ENCODE data around the gene TMEM190. TPM values are rescaled to one million over a fixed set of nuclear protein-coding genes. Genes with fewer than 3 reads are reported as not detected.
A peak's percentile ranks its signal among the peaks of the same experiment; 100 is the strongest.

Gene TMEM190
- total and polyA plus RNA-seq, 9 of the 15 experiments (the other 6 are each of a cell fraction or from before 2014, with no cell fraction given) = not detected

- CTCF ChIA-PET (ENCODE audit: low intra/inter-chr PET ratio) = no interaction called here
- Histone ChIP-seq H3K9me1 (ENCODE audit: control insufficient read depth, insufficient read depth, low read length) (no peaks in the 10 kb centered on the region), H4K20me1 (replicated peaks; ENCODE audit: control insufficient read depth, insufficient read depth, low read length) (no peaks in the 10 kb centered on the region), H3K27me3 (ENCODE audit: control insufficient read depth in 2 of 2, insufficient read depth in 2 of 2, low read length in 2 of 2) (peaks cover 11% of the 10 kb centered on the region in 2 experiments; a peak in 4 of 5 replicates), H3K9ac (ENCODE audit: insufficient read depth in 1 of 2, low read depth in 2 of 2, low read length in 2 of 2) (peak overlapping the region in 1 of 2 experiments; percentile 83; a peak in 2 of 4 replicates), H3K9me3 (replicated peaks; ENCODE audit: control insufficient read depth, insufficient read depth, low read depth, low read length) (no peaks in the 10 kb centered on the region), H3K36me3 (ENCODE audit: control insufficient read depth, insufficient read depth, low read length) (no peaks in the 10 kb centered on the region), H3K4me1 (replicated peaks in 1 of 2; ENCODE audit: control insufficient read depth in 2 of 2, insufficient read depth in 2 of 2, low read length in 2 of 2) (peaks cover 10 to 73% of the 10 kb centered on the region in 2 experiments; a peak in 4 of 5 replicates), H3K4me3 (no peak overlapping the region), H3K79me2 (ENCODE audit: control insufficient read depth, insufficient read depth, low read length) (no peaks in the 10 kb centered on the region), H2AFZ (ENCODE audit: low read depth, low read length) (no peak overlapping the region), H3K27ac (ENCODE audit: extremely low read depth, low read depth, low read length) (0 out of 3 replicates have a peak overlapping the region, but pooled peaks have one; percentile 28), H3K4me2 (ENCODE audit: insufficient read depth, low read length) (no peak overlapping the region)
- in situ Hi-C loops (cut with MboI) (no loop called here), intact Hi-C loops (cut with micrococcal nuclease) (no loop called here)
- FAIRE-seq = no peak
- 33% methylated on average over 12 of the region's 31 CpGs for WGBS (ENCODE audit: insufficient coverage, low coverage, missing lambda C conversion rate)
- TF ChIP-seq GTF2B (IDR thresholded peaks at IDR 0.05; ENCODE audit: extremely low read depth, insufficient read length) (no peak), DMBX1 (CRISPR knock-in tag; IDR thresholded peaks at IDR 0.05; ENCODE audit: borderline replicate concordance) (no peak), SREBF1 (IDR thresholded peaks at IDR 0.05; ENCODE audit: borderline replicate concordance, low read depth, low read length) (no peak), ZBTB7A (IDR thresholded peaks at IDR 0.05; ENCODE audit: borderline replicate concordance, control insufficient read depth, low read depth, low read length) (0 out of 2 replicates have a peak, but pooled peaks have one; percentile 16), ZFPM2 (CRISPR knock-in tag; IDR thresholded peaks at IDR 0.05) (no peak), PTBP1 (IDR thresholded peaks at IDR 0.05; ENCODE audit: low read depth, low read length) (no peak), PCBP1 (IDR thresholded peaks at IDR 0.05; ENCODE audit: low read depth, low read length, poor library complexity, severe bottlenecking) (peak; percentile 49)
- TF ChIP-seq, protein P1, sequence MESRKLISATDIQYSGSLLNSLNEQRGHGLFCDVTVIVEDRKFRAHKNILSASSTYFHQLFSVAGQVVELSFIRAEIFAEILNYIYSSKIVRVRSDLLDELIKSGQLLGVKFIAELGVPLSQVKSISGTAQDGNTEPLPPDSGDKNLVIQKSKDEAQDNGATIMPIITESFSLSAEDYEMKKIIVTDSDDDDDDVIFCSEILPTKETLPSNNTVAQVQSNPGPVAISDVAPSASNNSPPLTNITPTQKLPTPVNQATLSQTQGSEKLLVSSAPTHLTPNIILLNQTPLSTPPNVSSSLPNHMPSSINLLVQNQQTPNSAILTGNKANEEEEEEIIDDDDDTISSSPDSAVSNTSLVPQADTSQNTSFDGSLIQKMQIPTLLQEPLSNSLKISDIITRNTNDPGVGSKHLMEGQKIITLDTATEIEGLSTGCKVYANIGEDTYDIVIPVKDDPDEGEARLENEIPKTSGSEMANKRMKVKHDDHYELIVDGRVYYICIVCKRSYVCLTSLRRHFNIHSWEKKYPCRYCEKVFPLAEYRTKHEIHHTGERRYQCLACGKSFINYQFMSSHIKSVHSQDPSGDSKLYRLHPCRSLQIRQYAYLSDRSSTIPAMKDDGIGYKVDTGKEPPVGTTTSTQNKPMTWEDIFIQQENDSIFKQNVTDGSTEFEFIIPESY (CRISPR knock-in tag; IDR thresholded peaks at IDR 0.05) = no peak
- TF ChIP-seq, protein P2, sequence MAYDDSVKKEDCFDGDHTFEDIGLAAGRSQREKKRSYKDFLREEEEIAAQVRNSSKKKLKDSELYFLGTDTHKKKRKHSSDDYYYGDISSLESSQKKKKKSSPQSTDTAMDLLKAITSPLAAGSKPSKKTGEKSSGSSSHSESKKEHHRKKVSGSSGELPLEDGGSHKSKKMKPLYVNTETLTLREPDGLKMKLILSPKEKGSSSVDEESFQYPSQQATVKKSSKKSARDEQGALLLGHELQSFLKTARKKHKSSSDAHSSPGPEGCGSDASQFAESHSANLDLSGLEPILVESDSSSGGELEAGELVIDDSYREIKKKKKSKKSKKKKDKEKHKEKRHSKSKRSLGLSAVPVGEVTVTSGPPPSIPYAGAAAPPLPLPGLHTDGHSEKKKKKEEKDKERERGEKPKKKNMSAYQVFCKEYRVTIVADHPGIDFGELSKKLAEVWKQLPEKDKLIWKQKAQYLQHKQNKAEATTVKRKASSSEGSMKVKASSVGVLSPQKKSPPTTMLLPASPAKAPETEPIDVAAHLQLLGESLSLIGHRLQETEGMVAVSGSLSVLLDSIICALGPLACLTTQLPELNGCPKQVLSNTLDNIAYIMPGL (CRISPR knock-in tag; IDR thresholded peaks at IDR 0.05) = no peak
- TF ChIP-seq, protein P3, sequence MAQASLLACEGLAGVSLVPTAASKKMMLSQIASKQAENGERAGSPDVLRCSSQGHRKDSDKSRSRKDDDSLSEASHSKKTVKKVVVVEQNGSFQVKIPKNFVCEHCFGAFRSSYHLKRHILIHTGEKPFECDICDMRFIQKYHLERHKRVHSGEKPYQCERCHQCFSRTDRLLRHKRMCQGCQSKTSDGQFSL (CRISPR knock-in tag; IDR thresholded peaks at IDR 0.05) = 0 out of 2 replicates have a peak, but pooled peaks have one; percentile 50
- TF ChIP-seq, protein P3 (tag; IDR thresholded peaks at IDR 0.05) = no peak
- ATAC-seq = peak; percentile 4; the same call in 1 of the 3 replicates
- POLR2A ChIA-PET = interaction anchor here (0.7 to 1.0 kb wide), 2 partner anchors 9 to 20 kb away, joined by 3 to 5 read pairs; partner anchors contain the start of gene TMEM238
- no TSS peak for BruUV-seq (replicated peaks)
- DNase-seq (ENCODE audit: extremely low read depth in 1 of 4, low spot score in 3 of 4) = no peak
Observed at GRCh38 chr19:55373993-55374757, 2.5 kb upstream of the TMEM190 start.

All from K562 (cell line).